ENCODE data around the gene TLCD5.

TLCD5 gene

DNA sequence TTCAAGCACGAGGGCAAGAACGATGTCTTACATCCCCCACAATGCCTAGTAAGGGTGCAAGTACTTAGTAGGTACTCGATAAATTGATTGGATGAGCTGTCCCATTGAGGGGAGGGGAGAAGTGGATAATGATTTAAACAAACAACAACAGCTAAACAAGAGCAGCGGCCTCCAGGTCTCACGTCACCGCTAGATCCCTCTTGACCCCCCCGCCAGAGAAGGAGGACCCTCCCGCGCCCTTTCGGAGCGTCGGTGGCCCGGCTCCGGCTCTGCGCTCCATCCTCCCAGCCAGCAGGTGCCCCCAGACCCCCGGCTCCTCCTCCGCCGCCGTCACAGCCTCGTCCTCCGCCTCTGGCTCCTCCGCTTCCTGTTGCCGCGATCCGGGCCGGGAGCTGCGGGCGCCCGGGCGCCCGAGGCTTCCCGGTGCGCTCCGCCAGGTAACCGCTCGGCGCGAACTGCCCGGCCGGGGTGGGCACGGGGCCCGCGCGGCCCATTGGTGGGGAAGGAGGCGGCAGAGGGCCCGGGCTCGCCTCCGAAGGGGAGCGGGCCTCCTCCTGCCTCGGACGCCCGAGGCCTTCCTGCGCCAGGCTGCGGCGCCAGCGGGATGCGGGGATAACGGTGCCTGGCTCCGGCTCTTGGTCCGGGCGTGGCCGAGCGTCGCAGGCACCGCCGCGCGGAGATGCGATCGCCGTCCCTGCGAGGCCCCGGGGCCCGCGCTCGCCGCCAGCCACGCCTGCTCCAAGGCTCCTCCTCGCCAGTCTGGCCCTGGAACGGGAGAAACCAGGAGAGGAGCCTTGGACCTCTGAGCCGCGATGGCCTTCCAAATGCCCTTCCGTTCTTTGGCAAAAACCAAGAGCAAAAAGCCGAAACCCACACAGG is at the start of gene TLCD5:
TSS of gene TLCD5 (plus strand) at position 368 of the 879 bp plus-strand sequence. CDS start 2,143 bp downstream, outside the sequence.
- DNase-seq (ENCODE audit: low spot score) = no peak

DNA sequence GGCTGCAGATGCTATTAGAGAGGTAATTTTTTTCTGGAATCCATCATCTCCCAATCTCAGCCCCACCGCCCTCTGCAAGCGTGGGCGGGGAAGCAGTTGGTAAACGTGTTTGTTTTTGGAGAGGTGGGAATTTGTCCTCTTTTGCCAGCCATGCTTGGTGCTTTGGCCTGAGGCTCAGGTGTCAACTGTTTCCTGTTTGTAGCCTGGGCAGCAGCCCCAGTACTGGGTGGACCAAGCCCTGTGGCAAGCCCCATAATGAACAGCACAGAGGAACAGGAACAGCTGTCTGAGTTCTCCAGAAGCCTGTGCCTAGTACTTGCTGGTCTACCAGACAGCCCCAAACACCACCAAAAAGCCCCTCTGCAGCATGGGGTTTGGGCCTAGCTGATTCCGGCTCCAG is 45.6 kb upstream of the TLCD5 start:
- DNase-seq (ENCODE audit: low spot score) = no peak

DNA sequence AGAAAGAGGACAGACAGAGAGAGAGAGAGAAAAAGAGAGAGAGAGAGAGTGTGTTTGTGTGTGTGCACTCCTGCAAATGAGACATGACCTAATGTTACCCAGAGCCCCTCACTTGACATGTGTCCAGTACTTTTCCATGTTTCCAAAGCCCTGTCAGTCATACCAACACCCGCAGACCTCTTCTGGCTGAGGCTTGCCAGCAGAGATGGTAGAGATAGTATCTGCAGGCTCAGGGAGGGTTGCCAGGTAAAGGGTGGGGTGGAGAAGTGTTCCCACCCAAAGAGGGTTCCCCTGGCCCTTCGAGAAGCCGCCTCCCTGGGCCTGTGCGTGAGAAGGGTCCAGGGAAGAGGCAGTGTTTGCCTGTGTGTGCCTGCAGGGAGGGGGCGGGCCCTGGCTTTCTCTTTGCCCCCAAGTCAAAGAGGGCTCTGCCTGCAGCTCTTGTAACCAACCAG is 44.5 kb upstream of the TLCD5 start:
- no peak for DNase-seq (ENCODE audit: low spot score)

DNA sequence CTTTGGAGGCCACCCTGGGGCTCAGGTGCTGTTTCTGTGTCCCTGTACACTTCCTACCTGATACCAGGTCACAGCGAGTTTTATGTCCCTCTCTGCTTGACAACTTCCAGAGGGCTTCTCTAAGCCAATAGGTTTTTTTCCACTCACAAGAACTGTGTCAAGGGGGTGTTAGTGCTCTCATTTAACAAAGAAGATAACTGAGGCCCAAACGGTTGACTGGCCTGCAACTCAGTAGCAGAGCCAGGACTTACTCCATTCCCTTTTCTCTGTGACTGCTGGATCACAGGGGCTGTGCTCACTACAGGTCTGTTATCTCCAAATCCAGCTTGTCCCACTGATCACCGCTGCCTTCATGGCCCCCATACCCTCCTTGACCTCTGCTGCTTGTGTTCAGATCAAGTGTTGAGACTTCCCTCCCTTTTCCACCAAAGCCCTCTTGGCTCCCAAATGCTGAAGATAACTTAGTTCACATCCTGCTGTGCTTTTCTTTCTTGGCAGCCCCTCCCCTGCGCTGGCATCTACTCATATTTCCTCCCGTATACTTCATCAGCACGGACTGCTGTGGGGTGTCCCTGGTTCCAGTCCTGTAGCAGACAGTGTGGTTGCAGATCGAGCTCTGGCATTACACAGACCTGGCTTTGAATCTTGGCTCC is 43.8 kb upstream of the TLCD5 start:
- DNase-seq (ENCODE audit: low spot score) = no peak

DNA sequence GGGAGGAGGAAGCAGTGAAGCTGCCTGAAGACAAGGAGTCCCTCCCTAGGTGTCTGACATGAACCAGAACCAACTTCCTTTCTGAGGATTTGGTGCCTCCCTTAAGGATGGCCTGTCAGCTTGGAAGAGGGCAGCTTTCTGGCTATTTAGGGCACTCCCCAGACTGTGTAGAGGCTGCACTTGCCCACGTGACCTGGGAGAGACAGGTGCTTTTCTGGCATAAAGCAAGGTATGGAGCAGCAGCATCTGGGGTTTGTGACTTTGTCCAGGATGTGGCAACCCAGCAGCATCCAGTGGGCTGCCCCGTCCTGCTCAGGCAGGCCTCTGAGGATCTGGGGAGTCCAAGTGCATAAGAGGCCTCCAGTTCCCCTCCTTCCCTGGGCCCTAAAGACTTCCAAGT is 42.0 kb upstream of the TLCD5 start:
- DNase-seq (ENCODE audit: low spot score) = no peak

DNA sequence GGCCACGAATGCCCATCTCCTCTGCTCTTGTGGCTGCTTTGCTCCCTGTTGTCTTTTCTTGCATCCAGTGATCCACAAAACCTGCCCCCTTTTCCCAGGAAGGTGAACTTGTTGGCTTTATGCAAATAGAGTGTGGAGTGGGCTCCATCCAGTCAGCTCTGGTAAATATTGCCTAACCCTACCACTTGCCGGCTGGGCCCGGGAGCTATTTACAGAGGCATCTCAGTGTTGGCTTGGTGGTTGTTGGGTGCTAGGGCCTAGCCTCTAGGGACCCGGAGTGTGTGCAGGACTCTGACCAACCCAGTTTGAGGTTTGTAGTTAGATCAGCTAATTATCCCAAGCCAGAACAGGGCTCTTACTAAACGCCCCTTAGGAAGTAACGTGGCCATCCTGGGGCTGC is 40.8 kb upstream of the TLCD5 start:
- DNase-seq (ENCODE audit: low spot score) = no peak

DNA sequence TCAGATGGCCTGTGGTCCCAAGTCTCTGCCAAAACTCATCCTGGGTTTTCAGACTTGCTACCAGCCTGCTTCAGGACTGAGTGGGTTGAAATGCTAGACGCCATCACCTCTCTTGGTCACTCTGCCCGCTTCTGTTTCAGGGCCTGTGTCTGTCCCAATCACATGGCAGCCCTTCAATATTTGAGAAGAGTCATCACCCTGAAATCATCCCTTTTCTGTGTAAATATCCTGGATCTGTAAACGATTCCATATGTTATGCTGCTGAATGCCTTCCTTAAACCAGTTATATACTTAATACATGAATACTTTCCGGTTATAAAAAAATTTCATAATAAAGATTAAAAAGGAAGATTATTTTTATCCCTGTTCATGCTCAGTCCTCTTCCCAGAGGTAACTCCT is 39.8 kb upstream of the TLCD5 start:
- no peak for DNase-seq (ENCODE audit: low spot score)

DNA sequence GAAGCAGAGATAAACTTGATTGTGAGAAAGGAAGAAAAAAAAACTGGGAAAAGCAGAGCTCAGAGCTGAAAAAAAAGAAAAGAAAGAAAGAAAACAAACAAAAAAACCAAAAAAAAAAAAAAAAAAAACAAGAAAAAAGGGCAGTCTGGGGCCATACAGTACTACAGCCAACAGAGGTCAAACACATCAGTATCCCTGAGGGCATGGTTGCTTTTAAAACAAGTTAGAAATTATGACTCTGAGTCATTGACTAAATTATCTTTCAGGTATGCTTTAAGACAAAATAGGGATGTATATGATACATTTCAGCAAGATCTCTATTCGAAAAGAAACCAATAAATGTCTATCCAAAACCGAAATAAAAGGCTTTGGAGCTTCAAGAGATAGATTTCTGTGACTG is 37.1 kb upstream of the TLCD5 start:
- DNase-seq (ENCODE audit: low spot score) = no peak

DNA sequence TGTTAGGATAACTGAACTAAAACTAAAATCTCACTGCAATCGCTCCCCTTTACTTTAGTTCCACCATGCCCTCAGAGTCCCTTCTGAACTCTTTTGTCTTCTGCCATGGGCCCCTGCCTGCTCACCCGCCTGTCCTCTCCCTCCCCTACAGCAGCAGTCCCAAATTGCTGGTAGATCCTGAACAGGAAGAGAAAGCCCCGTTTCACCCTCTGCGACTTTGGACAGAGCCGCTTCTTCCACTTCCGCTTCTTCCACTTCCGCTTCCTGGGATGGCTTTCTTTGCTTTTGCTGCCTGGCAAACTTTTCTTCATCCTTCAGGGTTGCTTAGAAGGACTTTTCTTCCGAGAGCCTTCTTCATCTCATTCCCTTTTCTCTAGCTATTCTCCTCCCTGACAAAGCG is 35.7 kb upstream of the TLCD5 start:
- no peak for DNase-seq (ENCODE audit: low spot score)

DNA sequence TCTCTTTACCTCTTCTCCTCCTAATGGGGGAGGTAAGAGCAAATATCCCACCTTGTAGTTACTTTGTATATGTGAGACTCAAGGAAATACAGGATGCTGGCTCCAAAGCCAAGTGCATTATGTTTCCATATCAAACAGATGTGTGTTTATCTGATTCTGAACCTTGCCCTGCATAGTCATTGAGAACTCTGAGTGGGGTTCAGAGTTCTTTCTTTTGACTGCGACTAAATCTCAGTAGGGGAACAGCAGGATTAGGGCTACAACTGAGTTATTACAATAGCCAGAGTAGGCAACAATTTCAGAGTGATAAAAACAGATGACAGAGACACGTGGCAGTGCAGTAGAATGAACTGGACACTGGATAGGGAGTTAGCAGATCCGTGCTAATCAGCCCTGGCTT is 34.1 kb upstream of the TLCD5 start:
- DNase-seq (ENCODE audit: low spot score) = no peak

DNA sequence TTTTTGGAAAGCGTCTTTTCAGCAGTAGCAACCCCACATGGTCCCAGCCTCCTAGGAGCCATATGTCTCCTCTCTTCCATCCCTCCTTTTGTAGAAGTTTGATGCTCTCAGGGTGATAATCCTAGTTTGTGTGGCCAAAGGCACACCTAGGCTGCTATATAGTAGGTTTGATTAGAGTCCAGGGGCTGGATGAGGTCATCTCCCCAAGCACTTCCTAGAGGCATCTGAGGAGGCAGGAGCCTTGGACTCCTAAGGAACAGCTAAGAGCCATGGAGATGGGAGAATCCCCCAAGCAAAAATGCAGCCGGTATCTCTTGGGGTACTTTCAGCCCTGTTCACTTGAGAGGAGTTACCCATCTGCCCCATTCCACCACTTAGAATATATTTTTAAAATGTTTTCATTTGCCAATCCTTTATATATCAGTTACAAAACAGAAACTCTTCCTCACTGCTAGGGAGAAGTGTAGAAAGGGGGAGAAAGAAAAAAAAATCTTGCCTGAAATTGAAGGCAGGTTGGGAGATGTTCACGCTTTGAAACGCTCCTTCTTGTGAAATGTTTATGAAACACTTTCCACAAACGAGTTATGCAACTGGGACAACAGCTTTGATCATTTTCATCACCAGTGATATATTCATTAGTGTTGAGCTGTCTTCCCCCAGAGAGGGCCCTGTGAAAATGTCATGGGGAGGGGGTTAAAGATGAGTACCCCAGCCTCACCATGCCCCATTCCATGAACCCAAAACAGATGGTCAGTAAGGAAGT is 31.9 kb upstream of the TLCD5 start:
- no peak for DNase-seq (ENCODE audit: low spot score)

DNA sequence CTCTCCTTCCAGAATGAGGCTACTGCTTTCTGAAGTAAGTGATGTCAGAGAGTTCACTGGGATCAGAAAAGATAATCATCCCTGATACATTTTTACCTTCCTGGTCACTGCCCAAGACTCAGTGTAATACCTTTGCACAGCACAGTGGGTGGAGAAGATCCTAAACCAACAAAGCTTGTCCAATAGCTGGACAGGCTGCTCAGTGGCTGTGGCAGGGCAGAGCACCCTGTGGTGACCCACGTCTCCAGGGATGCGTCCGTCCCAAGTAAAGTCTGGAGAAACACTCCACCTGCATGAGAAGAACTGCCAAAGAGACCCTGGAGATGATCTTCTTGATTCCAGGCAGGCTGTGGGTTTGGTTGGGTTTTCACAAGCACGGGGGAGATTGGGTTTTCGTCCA is 31.0 kb upstream of the TLCD5 start:
- no peak for DNase-seq (ENCODE audit: low spot score)

DNA sequence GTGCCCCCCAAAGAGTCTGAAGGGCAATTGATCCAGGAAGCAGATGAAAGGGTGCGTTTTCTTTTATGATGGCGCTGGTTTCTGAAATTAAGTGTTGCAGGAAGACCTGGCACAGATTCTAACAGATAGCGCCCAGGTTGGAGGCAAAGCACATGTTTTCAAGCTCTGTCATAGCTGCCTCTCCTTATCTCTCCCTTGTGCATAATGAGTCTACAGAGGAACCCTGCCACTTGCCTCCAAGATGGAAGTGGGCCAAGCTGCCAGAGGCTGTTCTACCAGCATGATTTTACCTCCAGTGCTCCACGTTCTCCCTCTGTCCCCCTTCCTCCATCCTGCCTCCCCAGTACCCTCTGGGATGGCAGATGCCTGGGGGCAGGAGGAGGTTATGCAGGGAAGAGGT is 30.0 kb upstream of the TLCD5 start:
- DNase-seq (ENCODE audit: low spot score) = no peak

DNA sequence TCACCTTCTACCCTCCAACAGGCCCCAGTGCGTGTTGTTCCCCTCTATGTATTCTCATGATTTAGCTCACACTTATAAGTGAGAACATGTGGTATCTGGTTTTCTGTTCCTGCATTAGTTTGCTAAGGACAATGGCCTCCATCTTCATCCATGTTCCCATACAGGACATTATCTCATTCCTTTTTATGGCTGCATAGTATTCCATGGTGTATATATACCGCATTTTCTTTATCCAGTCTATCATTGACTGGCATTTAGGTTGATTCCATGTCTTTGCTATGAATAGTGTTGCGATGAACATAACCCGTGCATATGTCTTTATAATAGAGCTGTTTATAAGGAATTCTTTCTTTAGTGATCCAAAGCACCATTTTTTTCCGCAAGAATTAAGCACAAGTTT is 28.5 kb upstream of the TLCD5 start:
- DNase-seq (ENCODE audit: low spot score) = no peak

DNA sequence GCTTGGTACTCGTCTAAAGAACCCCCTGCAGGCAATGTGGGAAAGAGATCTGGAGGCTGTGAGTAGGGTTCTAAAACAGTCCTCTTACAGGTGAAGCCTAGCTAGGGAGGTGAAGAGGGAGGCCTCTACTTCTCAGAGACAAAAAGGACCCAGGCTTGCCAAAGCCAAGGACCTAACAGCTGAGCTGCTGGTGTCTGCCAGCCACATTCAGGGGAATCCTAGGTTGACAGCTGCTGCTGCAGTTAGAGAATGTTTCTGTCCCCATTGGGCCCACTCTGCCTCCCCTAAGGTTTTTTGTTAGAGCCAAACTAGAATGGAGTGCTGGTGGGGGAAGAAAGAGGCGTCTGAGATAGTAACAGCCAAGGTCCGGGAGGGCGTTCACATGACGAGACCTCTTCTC is 26.6 kb upstream of the TLCD5 start:
- no peak for DNase-seq (ENCODE audit: low spot score)

DNA sequence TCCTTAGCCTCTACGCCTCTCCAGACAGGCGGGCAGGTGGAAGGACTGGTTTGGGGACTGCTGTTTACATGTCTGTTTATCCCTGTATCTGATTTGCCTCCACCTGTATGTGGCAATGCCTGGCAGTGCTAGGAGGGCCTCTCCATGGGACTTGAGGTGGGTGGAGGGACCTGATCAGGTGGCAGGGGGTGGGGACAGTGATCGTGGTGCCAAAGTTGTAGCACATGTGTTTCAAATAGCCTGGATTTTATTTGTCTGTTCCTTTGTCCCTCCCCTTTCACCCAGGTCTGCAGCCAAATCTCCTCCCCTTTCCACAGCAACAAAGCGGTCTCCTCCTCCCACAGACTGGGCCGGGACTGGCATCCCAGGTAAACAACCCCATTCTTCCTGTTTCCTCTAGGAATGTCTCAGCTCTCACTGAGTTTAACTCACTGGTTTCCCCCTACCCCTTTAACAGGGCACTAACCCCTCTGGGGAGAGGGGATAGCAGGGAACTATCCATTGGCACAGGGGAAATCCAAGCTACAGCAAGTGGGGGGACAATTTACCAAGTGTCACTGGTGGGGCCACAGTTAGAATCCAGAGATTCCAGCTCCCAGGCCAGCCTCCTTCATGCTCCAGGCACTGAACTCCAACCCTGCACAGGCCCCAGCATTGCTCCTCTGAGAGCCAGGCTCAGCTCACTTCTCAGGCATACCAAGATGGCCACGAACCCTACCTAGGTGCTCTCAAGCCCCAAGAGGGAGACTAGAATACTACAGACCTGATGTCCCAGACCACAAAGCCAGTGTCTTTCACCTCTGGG is 22.9 kb upstream of the TLCD5 start:
- no peak for DNase-seq (ENCODE audit: low spot score)

DNA sequence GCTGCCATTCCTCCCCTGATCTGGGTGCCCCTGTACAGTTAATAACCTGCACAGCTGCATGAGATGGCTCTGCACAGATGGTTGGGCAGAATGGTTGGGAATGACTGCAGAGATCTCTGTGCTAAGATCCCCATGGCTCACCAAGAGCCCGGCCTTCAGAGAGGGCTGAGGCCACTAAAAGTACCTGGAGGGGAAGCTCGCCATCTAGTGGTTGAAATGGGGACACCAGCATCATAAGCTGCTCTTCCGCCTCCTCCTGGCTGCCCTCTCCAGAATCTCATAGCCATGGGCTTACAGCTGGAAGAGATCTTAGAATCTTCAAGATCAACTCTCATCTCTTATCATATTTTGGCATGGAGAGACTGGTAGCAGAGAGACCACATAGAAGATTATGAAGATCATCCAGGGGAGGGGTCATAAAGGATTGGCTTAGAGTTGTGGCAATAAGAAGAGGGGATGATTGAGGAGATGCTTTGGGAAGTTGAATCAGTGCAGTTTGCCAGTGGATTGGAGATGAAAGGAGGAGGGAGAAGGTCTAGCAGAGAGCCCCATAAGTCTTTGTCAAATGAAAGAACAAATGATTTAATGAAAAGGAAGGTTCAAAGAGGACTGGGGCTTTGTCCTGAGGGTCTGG is 22.0 kb upstream of the TLCD5 start:
- DNase-seq (ENCODE audit: low spot score) = peak; percentile 79

DNA sequence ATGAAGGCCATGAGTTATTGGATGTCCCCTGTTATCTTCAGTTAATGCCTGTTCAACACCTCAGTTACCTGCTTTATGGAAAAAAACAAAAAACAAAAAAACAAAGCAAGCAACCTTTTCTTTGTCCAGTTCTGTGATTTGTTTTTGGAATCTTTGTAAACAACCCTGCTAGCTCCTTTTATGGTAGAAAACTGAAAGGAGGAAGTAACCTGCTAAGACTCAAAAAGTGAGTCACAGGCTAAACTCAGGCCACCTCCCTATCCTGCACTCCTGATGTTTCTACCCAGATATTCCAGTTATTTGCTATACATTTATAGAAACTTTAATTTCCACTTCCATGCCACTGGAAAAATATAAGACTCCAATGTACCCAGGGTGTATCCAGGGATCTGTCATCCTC is 20.6 kb upstream of the TLCD5 start:
- peak; percentile 60 for DNase-seq (ENCODE audit: low spot score)

DNA sequence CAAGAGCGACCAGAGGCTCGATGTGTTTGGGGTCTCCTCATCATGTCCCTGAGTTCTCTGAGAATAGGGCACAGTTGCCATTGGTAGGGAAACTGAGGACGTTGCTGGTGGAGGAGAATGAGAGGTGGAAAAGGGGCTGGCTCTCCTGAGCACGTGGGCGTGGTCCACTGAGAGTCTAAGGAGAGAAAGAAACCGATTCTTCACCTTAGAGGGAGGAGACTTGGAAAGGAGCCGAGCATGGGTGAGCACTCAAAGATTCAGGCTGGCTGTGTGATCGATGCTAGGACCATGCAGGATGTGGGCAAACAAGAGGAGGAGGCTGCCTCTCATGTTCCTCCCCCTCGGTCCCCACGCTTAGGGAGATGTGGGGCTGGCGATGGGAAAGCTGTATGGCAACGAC is 19.8 kb upstream of the TLCD5 start:
- DNase-seq (ENCODE audit: low spot score) = no peak

DNA sequence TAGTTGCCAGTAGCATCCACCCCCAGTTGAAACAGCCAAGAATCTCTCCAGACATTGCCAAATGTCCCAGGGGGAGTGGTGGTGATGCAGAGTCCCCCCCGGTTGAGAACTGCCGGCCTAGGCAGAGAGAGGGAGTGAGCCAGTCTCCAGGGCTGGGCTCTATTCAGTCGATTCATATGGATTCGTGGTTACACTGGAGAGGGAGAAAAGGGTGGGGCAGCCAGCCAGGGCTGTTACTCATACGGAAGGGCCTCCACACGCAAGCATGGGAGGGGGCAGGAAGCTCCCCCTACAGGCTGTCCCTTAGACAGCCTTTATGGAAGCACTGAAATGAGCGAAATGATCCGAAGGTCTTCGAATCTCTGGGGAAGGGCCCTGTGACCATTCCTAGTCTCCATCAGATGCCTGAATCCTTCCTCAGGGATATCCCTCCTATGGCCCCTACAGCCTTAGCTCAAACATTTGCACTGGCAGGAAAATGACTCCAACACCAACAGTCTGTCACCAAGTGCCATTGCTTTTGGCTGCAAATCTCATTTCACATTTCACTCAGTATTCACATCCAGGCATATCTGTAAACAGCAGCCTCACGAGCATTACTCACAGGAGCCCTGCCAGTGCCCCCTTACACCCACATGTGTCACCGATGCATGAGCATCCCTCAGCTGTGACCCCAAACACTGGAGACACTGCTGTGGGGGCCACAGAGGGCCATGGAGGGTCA is 18.4 kb upstream of the TLCD5 start:
- DNase-seq (ENCODE audit: low spot score) = peak; percentile 81

DNA sequence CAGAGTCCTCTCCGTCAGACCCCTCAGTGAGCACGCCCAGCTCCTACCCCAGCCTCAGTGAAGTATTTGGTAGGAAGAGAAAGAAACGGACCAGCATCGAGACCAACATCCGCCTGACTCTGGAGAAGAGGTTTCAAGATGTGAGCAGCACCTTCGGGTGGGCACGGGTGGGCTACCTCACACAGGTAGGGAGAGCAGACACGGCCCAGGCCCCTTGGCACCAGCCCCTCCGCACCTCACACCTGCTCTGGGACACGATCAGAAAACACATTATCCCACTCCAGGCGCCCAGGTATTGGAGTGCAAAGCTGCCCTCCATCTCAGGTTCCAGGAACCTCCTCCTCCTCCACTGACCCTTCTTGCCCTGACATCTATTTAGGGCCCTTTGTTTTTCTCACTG is 17.6 kb upstream of the TLCD5 start:
- DNase-seq (ENCODE audit: low spot score) = no peak

Measured in kidney capillary endothelial cell (primary cell).